HL-60/S4 treated with phorbol 12-myristate 13-acetate at 8.2 ng/mL for 4 days and 3 days (cell line): ENCODE results near the gene UNC13A.

Source experiments
- in situ Hi-C: fragments of 300-500 bp; cut with MboI; formaldehyde crosslinking; loops from 2 replicates; pipeline ENCODE4 v1.15.0; 2022; ENCODE audit warnings: low sequenced_read_pairs

UNC13A gene

DNA sequence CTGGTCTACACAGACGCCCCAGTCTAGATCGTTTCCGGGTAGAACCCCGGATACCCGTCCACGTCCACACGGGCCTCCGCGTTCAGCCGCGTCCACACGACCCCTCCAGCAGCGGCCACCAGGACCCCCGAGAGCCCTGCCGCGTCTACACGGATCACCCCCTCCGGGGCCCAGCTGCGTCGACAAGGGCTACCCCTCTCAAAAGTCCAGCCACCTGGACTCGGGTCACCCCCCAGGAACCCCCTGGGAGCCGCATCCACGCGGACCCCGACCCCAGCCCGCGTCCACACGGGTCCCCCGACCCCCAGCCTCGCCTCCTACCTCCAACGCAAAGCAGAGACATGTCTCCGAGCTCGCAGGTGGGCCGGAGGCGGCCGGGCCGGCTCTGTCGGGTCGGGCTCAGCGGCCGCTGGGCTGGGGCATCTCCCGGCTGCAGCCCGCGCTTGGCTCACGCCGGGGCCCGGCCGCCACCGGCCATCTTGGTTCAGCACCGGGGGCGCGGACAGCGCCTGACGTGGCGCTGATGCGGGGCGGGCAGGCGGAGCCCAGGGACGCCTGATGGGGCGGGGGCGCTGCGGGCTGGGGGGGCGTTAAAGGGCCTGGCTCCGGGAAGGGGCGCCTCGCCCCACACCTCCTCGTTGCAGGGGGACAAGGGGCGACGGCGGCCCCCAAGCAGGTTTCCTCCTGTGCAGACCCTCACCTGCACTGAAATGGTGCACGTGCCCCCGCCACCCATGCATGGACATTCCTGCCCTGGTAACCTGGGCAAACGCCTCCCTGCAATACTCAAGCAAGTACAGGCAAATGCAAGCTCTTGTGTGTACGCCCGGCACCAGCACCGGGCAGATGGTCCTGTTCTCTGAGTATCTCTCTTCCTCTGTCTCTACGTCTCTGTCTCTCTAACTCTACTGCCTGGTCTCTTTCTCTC, at the start of gene UNC13A:
UNC13A (minus strand) TSS at position 498 of the 928 bp plus-strand sequence; CDS start at position 343, 155 bp downstream.
- in situ Hi-C loops: no loop called here

- in situ Hi-C loops: no loop called here
Observed at GRCh38 chr19:17737690-17738153, 49.6 kb upstream of the UNC13A start.

DNA sequence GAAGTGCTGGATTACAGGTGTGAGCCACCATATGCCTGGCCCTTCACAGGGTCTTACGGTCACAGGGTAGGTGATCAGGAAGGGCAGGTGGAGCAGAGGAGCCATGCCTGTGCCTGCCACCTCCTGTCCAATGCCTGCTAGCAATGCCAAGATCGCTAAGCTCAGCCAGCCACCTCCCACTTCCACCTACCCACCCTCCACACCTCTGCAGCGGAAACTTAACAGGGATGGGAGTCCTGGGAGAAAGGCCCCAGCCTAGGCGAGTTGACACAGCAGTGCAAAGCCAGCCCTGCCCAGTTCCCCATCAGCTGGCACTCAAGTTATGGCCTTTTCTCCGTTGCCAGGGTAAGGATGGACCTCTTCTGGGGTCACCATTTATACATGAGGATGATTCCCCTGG, 47.3 kb upstream of the UNC13A start:
- in situ Hi-C loops: no loop called here

GRCh38 chr19:17734146-17734545, 46.0 kb upstream of the UNC13A start:
- in situ Hi-C loops: no loop called here

- in situ Hi-C loops: no loop called here
Observed at GRCh38 chr19:17733127-17733526, 45.0 kb upstream of the UNC13A start.

DNA sequence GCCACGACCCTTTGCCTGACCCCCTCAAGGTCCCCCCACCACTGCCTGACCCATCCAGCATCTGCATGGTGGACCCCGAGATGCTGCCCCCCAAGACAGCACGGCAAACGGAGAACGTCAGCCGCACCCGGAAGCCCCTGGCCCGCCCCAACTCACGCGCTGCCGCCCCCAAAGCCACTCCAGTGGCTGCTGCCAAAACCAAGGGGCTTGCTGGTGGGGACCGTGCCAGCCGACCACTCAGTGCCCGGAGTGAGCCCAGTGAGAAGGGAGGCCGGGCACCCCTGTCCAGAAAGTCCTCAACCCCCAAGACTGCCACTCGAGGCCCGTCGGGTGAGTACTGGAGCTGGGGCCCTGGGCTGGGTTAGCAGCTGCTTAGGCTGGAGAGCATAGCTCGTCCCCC, 39.7 kb upstream of the UNC13A start:
- in situ Hi-C loops: no loop called here

DNA sequence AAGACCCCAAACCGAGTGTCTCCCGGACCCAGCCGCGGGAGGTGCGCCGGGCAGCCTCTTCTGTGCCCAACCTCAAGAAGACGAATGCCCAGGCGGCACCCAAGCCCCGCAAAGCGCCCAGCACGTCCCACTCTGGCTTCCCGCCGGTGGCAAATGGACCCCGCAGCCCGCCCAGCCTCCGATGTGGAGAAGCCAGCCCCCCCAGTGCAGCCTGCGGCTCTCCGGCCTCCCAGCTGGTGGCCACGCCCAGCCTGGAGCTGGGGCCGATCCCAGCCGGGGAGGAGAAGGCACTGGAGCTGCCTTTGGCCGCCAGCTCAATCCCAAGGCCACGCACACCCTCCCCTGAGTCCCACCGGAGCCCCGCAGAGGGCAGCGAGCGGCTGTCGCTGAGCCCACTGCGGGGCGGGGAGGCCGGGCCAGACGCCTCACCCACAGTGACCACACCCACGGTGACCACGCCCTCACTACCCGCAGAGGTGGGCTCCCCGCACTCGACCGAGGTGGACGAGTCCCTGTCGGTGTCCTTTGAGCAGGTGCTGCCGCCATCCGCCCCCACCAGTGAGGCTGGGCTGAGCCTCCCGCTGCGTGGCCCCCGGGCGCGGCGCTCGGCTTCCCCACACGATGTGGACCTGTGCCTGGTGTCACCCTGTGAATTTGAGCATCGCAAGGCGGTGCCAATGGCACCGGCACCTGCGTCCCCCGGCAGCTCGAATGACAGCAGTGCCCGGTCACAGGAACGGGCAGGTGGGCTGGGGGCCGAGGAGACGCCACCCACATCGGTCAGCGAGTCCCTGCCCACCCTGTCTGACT, 39.0 kb upstream of the UNC13A start:
- in situ Hi-C loops: no loop called here

DNA sequence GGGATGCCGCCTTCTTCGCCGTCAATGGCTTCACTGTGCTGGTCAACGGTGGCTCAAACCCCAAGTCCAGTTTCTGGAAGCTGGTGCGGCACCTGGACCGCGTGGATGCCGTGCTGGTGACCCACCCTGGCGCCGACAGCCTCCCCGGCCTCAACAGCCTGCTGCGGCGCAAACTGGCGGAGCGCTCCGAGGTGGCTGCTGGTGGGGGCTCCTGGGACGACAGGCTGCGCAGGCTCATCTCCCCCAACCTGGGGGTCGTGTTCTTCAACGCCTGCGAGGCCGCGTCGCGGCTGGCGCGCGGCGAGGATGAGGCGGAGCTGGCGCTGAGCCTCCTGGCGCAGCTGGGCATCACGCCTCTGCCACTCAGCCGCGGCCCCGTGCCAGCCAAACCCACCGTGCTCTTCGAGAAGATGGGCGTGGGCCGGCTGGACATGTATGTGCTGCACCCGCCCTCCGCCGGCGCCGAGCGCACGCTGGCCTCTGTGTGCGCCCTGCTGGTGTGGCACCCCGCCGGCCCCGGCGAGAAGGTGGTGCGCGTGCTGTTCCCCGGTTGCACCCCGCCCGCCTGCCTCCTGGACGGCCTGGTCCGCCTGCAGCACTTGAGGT, 38.1 kb upstream of the UNC13A start:
- in situ Hi-C loops: no loop called here

- in situ Hi-C loops: no loop called here
Observed at GRCh38 chr19:17725422-17726078, 37.4 kb upstream of the UNC13A start.

- in situ Hi-C loops: no loop called here
Observed at GRCh38 chr19:17724655-17725054, 36.5 kb upstream of the UNC13A start.

- in situ Hi-C loops: no loop called here
Observed at GRCh38 chr19:17722655-17723240, 34.6 kb upstream of the UNC13A start.

- in situ Hi-C loops: no loop called here
Observed at GRCh38 chr19:17721821-17722220, 33.7 kb upstream of the UNC13A start.

GRCh38 chr19:17721111-17721628, 33.0 kb upstream of the UNC13A start:
- in situ Hi-C loops: no loop called here

GRCh38 chr19:17720440-17720839, 32.3 kb upstream of the UNC13A start:
- in situ Hi-C loops: no loop called here

GRCh38 chr19:17719730-17720400, 31.7 kb upstream of the UNC13A start:
- in situ Hi-C loops: no loop called here

GRCh38 chr19:17718947-17719711, 31.0 kb upstream of the UNC13A start, which contains the start of gene MAP1S:
MAP1S (plus strand) TSS chr19:17719480; CDS start chr19:17719503, 23 bp downstream.
- in situ Hi-C loops: no loop called here

GRCh38 chr19:17718550-17718946, 30.4 kb upstream of the UNC13A start:
- in situ Hi-C loops: no loop called here

- in situ Hi-C loops: no loop called here
Observed at GRCh38 chr19:17716309-17716929, 28.3 kb upstream of the UNC13A start.
